Measurements from ENCODE around the gene DCLRE1C.

Gene DCLRE1C

DNA sequence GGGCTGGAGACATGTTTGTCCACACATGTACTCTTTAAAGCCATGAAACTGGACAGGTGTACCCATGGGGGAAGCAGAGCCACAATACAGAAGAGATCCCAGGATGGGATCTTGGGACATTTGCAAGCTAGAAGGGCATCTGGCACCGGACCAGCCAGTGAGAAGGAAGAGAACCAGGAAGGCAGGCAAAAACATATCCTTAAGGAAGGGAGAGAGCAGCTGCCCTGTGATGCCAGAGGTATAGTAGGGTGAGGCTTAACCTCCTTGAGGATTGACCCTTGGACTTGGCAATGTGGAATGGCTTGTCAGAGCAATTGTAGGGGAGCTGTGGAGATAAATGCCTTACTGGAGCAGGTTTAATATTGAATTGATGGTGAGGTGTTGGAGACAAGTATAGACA is 93.1 kb downstream of the DCLRE1C start:
- WGBS, 2 experiments (ENCODE audit: insufficient coverage in 2 of 2), result 88 to 100% methylated on average over 1 of the region's 1 CpG
- Histone ChIP-seq H3K27ac (ENCODE audit: low read depth, low read length, severe bottlenecking) (no peak overlapping the region), H3K4me3 (ENCODE audit: extremely low read depth, insufficient read depth, low read length, poor library complexity, severe bottlenecking) (no peak overlapping the region), H3K4me1 (ENCODE audit: control insufficient read depth, insufficient read depth, low read length, poor library complexity, severe bottlenecking) (no peaks in the 10 kb centered on the region), H3K36me3 (ENCODE audit: control insufficient read depth, insufficient read depth, low read length) (peaks cover 52% of the 10 kb centered on the region), H3K9me3 (ENCODE audit: control insufficient read depth, low read length) (no peaks in the 10 kb centered on the region)

DNA sequence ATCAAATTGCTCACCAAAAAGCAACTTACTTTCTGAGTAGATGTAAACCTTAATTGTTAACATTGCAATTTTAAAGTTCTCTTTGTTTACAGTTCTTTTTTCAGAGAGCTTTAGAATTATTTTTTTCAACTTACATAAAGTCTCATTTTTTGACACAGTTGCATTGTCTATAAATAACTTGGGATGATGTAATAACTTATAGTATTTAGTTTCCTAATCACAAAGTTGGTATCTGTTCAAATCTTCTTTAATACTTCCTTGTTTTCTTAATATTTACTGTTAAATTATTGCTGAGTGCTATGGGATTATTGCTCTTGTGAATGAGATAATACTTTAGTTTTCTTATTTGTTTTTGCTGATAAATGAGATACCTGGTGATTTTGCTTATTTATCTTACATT is 94.1 kb downstream of the DCLRE1C start:
- Histone ChIP-seq H3K27ac (ENCODE audit: low read depth, low read length, severe bottlenecking) (no peak overlapping the region), H3K9me3 (ENCODE audit: control insufficient read depth, low read length) (no peaks in the 10 kb centered on the region), H3K4me1 (ENCODE audit: control insufficient read depth, insufficient read depth, low read length, poor library complexity, severe bottlenecking) (no peaks in the 10 kb centered on the region), H3K4me3 (ENCODE audit: extremely low read depth, insufficient read depth, low read length, poor library complexity, severe bottlenecking) (no peak overlapping the region), H3K36me3 (ENCODE audit: control insufficient read depth, insufficient read depth, low read length) (peaks cover 55% of the 10 kb centered on the region)

DNA sequence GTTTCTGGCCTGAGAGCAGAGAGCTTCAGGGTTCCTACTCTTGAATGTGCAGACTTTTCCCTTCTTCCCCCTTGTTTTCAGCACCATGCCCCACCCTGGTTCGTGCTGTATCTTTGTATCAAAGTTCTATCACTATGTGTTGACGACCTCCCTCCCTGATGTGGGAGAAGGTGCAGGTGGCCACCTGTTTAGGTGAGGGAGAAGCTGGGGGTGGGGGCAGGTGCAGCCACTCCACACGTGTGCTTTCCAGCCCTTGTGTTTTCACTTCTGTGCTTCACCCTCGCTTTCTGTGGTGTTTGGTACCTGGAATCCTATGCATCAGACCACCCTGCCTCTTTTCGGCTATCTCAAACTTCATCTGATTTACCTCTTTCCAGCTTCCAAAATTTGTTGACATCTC is 94.9 kb downstream of the DCLRE1C start:
- H3K4me3 ChIP-seq (ENCODE audit: extremely low read depth, insufficient read depth, low read length, poor library complexity, severe bottlenecking), result no peak overlapping the region
- no peaks in the 10 kb centered on the region for H3K4me1 ChIP-seq (ENCODE audit: control insufficient read depth, insufficient read depth, low read length, poor library complexity, severe bottlenecking)
- WGBS, 2 experiments (ENCODE audit: insufficient coverage in 2 of 2), result 87 to 88% methylated on average over 2 to 4 of the region's 5 CpGs
- no peaks in the 10 kb centered on the region for H3K9me3 ChIP-seq (ENCODE audit: control insufficient read depth, low read length)
- peaks cover 56% of the 10 kb centered on the region for H3K36me3 ChIP-seq (ENCODE audit: control insufficient read depth, insufficient read depth, low read length)
- no peak overlapping the region for H3K27ac ChIP-seq (ENCODE audit: low read depth, low read length, severe bottlenecking)

DNA sequence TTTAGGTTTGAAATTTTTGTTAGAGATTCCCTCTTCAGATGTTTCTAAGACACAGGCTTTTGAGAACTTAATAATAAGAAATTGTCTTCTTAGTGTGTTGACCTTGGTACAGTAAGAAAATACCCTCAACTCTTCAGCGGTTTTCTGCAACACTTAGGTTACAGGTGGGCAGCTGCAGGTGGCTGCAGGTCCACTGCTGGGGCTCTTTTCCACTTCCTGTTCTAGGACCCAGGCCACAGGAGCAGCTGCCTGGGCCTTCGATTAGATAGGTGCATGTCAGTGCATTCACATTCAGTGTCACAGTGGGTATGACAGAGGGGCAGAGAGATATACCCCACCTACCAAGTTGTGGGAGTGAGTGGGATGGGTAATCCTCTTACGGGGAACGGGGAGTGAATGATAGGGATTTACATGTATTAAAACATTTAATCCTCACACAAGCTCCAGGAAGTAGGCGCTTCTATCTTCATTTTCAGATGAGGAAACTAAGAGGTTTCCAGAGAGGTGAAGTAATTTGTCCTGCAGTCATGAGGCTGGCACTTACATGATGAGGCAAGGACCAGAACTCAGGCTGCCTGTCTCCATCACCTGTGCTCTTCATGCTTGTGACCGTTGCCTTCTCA is 95.4 kb downstream of the DCLRE1C start:
- 83 to 88% methylated on average over 1 of the region's 6 CpGs for WGBS, 2 experiments (ENCODE audit: insufficient coverage in 2 of 2)
- no peak overlapping the region for H3K4me3 ChIP-seq (ENCODE audit: extremely low read depth, insufficient read depth, low read length, poor library complexity, severe bottlenecking)
- no peak overlapping the region for H3K27ac ChIP-seq (ENCODE audit: low read depth, low read length, severe bottlenecking)
- no peaks in the 10 kb centered on the region for H3K9me3 ChIP-seq (ENCODE audit: control insufficient read depth, low read length)
- peaks cover 55% of the 10 kb centered on the region for H3K36me3 ChIP-seq (ENCODE audit: control insufficient read depth, insufficient read depth, low read length)
- H3K4me1 ChIP-seq (ENCODE audit: control insufficient read depth, insufficient read depth, low read length, poor library complexity, severe bottlenecking), result no peaks in the 10 kb centered on the region

DNA sequence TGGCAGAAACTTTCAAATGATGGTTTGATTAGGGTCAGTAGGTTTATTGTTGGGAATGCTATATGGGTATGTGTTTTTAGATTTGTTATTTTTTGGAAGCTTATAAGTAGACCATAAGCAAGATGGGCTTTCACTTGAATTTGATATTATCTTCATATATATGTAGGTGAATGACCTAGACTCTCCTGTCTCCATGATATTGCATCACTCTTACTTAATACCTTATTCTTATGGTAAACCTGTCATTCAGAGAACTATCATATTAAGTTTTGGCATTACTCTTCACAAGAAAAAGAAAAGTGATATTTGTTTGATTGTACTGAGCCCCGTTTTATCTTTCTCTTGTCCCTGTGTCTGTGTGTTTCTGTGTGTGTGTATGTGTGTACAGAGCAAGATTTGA is 98.4 kb downstream of the DCLRE1C start:
- peaks cover 47% of the 10 kb centered on the region for H3K36me3 ChIP-seq (ENCODE audit: control insufficient read depth, insufficient read depth, low read length)
- no peak overlapping the region for H3K27ac ChIP-seq (ENCODE audit: low read depth, low read length, severe bottlenecking)
- no peaks in the 10 kb centered on the region for H3K9me3 ChIP-seq (ENCODE audit: control insufficient read depth, low read length)
- no CpG with 5 or more reads among the region's 1 CpG for WGBS, 2 experiments (ENCODE audit: insufficient coverage in 2 of 2)
- no peaks in the 10 kb centered on the region for H3K4me1 ChIP-seq (ENCODE audit: control insufficient read depth, insufficient read depth, low read length, poor library complexity, severe bottlenecking)
- no peak overlapping the region for H3K4me3 ChIP-seq (ENCODE audit: extremely low read depth, insufficient read depth, low read length, poor library complexity, severe bottlenecking)

DNA sequence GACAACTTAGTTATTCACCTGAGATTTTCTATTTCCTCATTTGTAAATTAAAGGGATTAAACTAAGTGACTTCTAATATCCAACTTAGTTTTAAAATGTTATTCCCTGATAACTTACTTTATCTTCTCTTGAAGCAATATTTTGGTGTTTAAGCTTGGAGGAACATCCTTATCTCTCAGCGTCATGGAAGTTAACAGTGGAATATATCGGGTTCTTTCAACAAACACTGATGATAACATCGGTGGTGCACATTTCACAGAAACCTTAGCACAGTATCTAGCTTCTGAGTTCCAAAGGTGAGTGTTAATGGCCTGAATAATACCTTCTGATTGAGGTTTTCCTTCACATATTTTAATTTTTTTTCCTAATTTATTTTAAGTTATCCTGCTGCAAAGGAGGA is 101.7 kb downstream of the DCLRE1C start:
- H3K4me3 ChIP-seq (ENCODE audit: extremely low read depth, insufficient read depth, low read length, poor library complexity, severe bottlenecking), result no peak overlapping the region
- 100% methylated on average over 3 of the region's 3 CpGs; no CpG with 5 or more reads in 1 of the 2 experiments for WGBS, 2 experiments (ENCODE audit: insufficient coverage in 2 of 2)
- H3K4me1 ChIP-seq (ENCODE audit: control insufficient read depth, insufficient read depth, low read length, poor library complexity, severe bottlenecking), result no peaks in the 10 kb centered on the region
- H3K9me3 ChIP-seq (ENCODE audit: control insufficient read depth, low read length), result no peaks in the 10 kb centered on the region
- H3K36me3 ChIP-seq (ENCODE audit: control insufficient read depth, insufficient read depth, low read length), result peaks cover 39% of the 10 kb centered on the region
- H3K27ac ChIP-seq (ENCODE audit: low read depth, low read length, severe bottlenecking), result no peak overlapping the region

All from mesodermal cell (in vitro differentiated cells).